GM04503 (cell line): ENCODE results near the gene DGCR6L.
"Not testable (repeated sequence)": the region's sequence is repeated elsewhere in the genome, so short reads cannot be mapped to it uniquely, and the experiment has no call there.

Experiments
- DNase-seq: peaks from one replicate; pipeline ENCODE4 v3.0.0-alpha.2; 2012; ENCODE audit warnings: low read depth

Gene DGCR6L

DNA sequence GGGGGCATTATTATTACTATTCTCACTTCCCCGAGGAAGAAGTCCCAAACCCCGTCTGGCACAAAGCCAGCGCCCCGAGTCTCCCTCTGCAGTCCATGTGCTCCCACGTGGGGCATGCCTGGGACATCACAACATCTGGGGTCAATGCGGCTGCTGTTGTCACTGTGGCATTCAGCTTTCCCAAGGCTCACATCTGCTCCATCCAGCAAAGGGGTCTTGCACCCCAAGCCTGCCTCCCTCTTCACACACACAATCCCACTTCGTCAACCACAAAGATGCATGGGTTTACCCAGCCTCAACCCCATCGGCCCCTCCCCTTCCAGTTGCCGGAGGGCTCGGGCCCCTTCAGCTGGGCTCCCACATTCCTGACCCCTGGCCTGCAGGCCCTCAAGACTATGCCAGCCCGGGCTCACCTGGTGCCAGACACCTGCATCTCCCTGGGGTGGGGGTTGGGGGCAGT, 28.2 kb downstream of the DGCR6L start:
- DNase-seq: no peak

DNA sequence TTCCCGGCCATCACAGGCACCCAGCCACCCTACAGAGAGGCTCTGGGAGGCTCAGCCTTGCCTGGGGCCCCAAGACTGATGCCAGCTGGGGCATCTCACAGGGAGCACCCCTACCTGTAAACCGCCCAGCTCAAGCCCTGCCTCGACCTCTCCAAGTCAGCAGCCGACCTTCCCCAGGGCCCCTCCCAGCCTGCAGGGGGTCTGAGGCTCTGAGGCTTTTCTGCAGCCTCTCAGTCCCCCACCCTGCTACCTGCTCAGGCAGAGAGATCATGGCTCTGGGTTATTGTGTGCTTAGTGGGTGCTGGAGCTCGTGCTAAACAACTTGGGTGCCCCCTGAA, 28.6 kb downstream of the DGCR6L start:
- no peak for DNase-seq

DNA sequence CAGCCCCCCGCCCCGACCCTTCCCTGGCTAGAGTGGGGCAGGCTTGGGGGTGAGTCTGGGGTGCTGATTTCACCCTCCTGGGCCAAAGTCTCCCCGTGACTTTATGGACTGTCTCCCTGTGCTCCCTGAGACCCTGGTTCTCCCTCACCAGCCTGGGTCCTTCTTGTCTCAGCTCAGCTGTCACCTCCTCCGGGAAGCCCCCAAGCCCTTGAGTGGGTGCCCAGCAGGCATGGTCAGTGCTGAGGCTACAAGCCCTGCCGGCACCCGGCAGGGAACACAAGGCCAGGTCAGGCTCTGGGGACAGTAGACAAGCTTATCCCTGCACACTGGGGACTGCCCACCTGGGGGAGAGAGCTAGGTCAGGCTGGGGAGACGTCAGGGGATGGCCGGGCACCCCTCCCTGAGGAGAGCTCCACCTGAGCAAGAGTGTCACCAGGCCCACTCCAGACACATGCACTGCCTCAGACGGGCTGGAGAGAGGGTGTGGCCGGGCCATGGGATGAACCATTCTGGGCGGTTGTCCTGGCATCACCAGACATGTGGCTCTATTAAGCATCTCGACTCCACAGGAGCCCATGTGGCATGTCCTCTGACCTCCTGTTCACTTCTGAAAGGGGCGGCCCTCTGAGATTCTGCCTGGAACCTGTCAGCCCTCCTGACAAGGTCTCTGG, 29.1 kb downstream of the DGCR6L start:
- DNase-seq: no peak

- no peak for DNase-seq
Observed at GRCh38 chr22:20290045-20290392, 29.8 kb downstream of the DGCR6L start.

DNA sequence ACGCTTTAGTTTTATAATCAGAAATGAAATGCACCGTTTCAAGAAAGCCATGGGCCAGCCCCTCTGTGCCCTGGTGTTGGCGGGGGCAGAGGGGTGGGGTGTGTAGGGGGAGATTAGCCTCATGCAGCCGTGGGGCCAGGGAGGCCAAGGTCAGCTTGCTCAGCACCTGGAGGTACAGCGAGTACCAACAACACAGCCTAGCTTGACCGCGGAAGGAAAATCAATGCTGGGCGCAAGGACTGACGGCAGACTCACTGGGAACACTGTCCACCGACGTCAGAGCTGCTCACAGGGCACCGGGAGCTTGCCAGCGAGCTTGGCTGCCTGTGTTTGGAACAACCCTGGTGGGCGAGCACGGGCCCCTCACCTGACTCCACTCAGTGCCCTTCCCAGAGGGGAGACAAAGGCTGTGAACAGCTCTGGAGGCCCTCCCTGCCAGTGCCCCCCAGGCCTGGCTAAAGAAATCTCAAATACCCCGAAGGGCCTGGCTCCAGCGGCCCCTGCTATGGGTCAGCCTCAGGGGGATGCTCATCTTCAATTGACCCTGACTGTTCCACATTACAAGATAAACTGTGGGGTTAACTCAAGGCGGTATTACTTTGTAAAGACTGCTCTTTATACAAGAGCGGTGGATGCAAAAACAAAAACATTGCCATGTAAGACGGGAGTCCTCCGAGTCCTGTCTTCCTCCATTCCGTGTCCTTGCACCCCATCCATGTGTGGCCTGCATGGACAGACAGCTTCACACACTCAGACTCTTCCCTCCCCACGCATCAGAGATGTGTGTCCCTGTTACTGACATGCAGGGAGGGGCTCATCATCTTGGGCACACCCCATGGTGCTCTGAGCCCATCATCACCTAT, 30.4 kb downstream of the DGCR6L start:
- DNase-seq: not testable (repeated sequence)

- DNase-seq: not testable (repeated sequence)
Observed at GRCh38 chr22:20286784-20287423, 33.0 kb downstream of the DGCR6L start.

- not testable (repeated sequence) for DNase-seq
Observed at GRCh38 chr22:20286312-20286660, 33.6 kb downstream of the DGCR6L start.

GRCh38 chr22:20285473-20286311, 34.2 kb downstream of the DGCR6L start:
- not testable (repeated sequence) for DNase-seq

- DNase-seq: no peak
Observed at GRCh38 chr22:20284471-20285086, 35.3 kb downstream of the DGCR6L start.

GRCh38 chr22:20283674-20284066, 36.2 kb downstream of the DGCR6L start:
- DNase-seq: no peak

DNA sequence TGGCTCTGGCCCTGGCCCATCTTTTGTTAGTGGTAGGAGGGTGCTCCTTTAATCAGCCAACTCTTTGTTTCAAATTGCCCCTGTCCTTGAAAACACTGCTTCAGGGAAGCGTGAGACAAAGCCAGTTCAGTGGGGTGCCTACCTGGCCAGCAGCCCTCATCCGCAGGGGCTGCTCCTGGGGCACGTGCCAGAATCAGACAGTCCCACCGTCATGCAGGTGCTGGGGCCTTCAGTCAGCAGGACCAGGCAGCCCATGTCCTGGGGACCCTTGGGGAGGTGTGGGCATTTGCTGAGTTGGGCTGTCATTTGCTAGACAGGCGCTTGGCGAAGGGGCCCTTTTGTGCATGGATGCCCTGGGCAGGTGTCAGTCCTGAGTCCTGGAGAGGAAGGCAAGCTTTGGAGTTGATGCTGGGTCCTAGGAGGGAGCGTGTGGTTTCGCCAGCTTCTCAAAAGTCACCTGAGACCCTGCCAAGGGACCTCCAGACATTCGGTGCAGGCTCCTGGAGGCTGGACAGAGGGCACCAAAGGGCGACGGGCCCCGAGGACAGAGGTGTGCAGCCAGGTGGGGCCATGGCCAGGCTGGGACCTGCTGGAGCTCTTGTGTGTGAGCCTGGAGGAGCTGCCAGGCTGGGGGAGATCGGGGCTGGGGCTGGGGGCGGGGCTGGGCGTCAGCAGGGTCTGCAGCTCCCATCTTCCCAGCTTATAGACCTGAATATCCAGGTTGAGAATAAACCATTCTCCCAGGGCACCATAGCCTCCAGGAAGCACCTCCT, 36.8 kb downstream of the DGCR6L start:
- no peak for DNase-seq

- no peak for DNase-seq
Observed at GRCh38 chr22:20281891-20282290, 38.0 kb downstream of the DGCR6L start.

- DNase-seq: not testable (repeated sequence)
Observed at GRCh38 chr22:20281473-20281872, 38.4 kb downstream of the DGCR6L start.

GRCh38 chr22:20280866-20281265, 39.0 kb downstream of the DGCR6L start:
- no peak for DNase-seq

DNA sequence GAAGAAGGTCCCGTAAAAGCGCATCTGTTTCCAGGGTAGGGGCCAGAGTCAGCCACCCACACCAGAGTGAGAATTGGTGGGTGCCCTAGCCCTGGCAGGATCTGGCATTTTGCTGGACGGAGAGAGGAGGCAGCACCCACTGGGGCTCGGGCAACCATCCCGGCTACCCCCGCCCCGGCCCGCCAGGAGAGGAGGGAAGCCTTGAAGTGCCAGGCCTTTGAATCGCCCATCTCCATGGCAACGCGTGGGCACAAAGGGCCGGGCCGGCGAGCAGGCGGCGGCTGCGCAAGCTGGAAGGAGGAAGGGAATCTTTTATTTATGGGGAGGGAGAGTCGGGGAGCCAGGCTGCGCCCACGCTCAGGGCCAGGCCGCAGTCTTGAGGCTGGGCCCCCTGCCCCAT, 39.7 kb downstream of the DGCR6L start:
- not testable (repeated sequence) for DNase-seq

DNA sequence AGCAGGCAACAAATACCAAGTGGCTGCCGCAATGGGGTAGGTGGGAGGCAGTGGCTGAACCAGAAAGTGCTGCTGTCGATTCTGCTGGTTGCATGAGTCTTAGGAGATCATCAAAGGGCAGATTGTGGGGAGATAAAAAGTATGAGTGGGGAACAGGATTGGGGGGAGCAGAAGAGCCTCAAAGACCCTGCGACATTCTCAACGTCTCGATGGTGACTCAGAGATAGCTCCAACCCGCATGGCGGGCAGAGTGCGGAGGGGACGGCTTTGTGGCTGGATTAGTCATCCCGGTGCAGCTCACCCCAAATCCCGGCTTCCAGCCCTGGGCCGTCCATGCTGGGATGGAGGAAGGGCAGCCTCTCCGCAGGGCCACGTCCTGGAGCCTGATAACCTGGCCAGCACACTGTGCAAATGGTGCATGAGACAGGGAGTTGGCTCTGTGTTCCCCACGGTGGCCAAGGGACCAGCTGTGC, 40.2 kb downstream of the DGCR6L start:
- no peak for DNase-seq

DNA sequence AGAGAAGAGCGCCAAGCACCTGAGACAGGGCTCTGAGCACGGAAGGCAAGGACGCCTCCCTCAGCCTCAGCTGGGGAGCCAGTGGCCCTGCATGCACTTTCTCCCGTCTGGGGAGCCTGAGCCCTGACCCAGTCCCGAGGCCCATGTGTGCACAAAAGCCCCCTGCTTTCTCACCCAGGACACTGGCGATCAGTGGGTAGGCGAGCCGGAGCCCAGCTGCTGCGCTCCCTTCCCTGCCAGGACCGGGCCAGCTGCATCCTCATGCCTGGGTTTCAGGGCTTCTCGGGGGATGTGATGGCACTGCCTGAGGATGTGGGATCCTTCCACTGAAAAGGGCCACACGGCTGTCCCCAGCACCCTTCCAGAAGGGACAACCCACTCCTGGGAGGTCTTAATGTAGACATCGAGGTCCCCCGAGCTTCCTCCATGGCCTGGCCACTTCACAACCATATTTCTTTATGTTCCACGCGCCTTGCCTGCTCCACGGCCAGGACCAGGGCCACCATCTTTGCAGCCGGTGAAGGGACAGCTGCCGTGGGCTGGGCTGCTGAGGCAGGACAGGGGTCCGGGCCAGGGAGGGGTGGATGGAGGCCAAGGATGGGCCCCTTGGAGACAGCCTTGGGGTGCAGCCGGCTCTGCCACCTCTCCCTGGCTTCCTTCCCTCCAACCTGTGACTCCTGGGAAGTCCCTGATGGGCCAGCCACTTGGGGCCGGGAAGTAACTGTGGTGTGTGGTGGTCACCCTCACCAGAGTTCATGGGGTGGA, 41.0 kb downstream of the DGCR6L start:
- not testable (repeated sequence) for DNase-seq

GRCh38 chr22:20277936-20278635, 41.8 kb downstream of the DGCR6L start:
- not testable (repeated sequence) for DNase-seq

GRCh38 chr22:20276468-20276867, 43.4 kb downstream of the DGCR6L start:
- no peak for DNase-seq
